Activated CD8-positive, alpha-beta T cell treated with anti-CD3 and anti-CD28 coated beads for 36 hours (primary cell): ENCODE data around the gene PTPN7. TPM values are rescaled to one million over a fixed set of nuclear protein-coding genes. Genes with fewer than 3 reads are reported as not detected.
"Not testable (repeated sequence)": the region's sequence is repeated elsewhere in the genome, so short reads cannot be mapped to it uniquely, and the experiment has no call there.

ENCODE experiments used
- ATAC-seq: fragments of 200-7000 bp; cut with Tn5 transposase; one replicate; pipeline ENCODE4 v1.10.0; 2021; ENCODE audit warnings: mild to moderate bottlenecking, moderate library complexity
- CTCF ChIA-PET: fragments of 350-600 bp; sonication (Branson Sonifier 250); formaldehyde crosslinking; loops from one replicate; lab custom pipeline; 2021; ENCODE audit warnings: antibody characterized with exemption; lab: Charles Lee
- POLR2A ChIA-PET: fragments of 350-600 bp; sonication (Branson Sonifier 250); formaldehyde crosslinking; loops from one replicate; lab custom pipeline; 2021; ENCODE audit warnings: antibody characterized with exemption; lab: Charles Lee
- DNase-seq: peaks from one replicate; pipeline ENCODE4 v3.0.0-alpha.2; 2020
- H3K27ac Mint-ChIP-seq: one replicate; pipeline ENCODE4 v1.8.0; 2021; ENCODE audit warnings: mild to moderate bottlenecking, mixed read lengths
- H3K27me3 Mint-ChIP-seq: one replicate; pipeline ENCODE4 v1.8.0; 2021; ENCODE audit warnings: mixed read lengths
- H3K36me3 Mint-ChIP-seq: one replicate; pipeline ENCODE4 v1.8.0; 2021; ENCODE audit warnings: low read depth, mixed read lengths
- H3K4me1 Mint-ChIP-seq: one replicate; pipeline ENCODE4 v1.8.0; 2021; ENCODE audit warnings: low read depth, mixed read lengths
- H3K4me3 Mint-ChIP-seq: one replicate; pipeline ENCODE4 v1.8.0; 2021; ENCODE audit warnings: mild to moderate bottlenecking, moderate library complexity, mixed read lengths
- H3K9me3 Mint-ChIP-seq: one replicate; pipeline ENCODE4 v1.8.0; 2021; ENCODE audit warnings: mixed read lengths
- intact Hi-C: fragments of 100-400 bp; cut with micrococcal nuclease; formaldehyde crosslinking; loops from one replicate; pipeline ENCODE4 v1.10.0; 2022
- total RNA-seq, 2 experiments: library from RNA; stranded (reverse); gene quantifications; one replicate each; pipeline ENCODE4 v1.2.3, GENCODE V29; 2021
- TF ChIP-seq, protein P1 (sequence below): fragments of 200-600 bp; IDR thresholded peaks from one replicate; pipeline ENCODE4 v1.8.0; 2022; ENCODE audit warnings: antibody characterized with exemption, mild to moderate bottlenecking

Gene PTPN7
- total RNA-seq, 2 experiments from 2014 or later: 195 to 200 TPM

DNA sequence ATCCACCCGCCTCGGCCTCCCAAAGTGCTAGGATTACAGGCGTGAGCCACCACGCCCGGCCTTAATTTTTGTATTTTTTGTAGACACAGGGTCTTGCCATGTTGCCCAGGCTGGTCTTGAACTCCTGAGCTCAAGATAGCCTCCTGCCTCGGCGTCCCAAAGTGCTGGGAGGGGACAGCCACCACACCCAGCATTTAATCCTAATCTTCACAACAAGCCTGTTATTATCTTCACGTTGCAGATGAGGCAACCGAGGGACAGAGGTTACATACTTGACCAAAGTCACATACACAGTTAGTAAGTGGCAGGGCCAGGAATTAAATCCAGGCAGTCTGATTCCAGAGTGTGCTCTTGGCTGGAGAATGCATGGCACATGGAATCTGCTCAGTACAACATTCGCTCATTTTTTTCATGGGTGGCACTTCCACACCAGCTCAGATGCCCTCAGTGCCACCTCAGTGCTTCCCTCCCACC, 42.5 kb downstream of the PTPN7 start:
- DNase-seq: no peak
- no peaks in the 10 kb centered on the region for H3K9me3 Mint-ChIP-seq
- TF ChIP-seq, protein P1, sequence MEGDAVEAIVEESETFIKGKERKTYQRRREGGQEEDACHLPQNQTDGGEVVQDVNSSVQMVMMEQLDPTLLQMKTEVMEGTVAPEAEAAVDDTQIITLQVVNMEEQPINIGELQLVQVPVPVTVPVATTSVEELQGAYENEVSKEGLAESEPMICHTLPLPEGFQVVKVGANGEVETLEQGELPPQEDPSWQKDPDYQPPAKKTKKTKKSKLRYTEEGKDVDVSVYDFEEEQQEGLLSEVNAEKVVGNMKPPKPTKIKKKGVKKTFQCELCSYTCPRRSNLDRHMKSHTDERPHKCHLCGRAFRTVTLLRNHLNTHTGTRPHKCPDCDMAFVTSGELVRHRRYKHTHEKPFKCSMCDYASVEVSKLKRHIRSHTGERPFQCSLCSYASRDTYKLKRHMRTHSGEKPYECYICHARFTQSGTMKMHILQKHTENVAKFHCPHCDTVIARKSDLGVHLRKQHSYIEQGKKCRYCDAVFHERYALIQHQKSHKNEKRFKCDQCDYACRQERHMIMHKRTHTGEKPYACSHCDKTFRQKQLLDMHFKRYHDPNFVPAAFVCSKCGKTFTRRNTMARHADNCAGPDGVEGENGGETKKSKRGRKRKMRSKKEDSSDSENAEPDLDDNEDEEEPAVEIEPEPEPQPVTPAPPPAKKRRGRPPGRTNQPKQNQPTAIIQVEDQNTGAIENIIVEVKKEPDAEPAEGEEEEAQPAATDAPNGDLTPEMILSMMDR: no peak
- CTCF ChIA-PET: interaction anchor here (1.1 to 3.1 kb wide), 4 partner anchors 83 to 222 kb away, joined by 3 to 22 read pairs (median 8); no protein-coding TSS in a partner anchor
- intact Hi-C loops: no loop called here
- H3K4me1 Mint-ChIP-seq: peaks cover 2% of the 10 kb centered on the region
- POLR2A ChIA-PET: no interaction called here
- no peaks in the 10 kb centered on the region for H3K36me3 Mint-ChIP-seq
- H3K27ac Mint-ChIP-seq: no peak overlapping the region
- no peak for ATAC-seq
- H3K27me3 Mint-ChIP-seq: no peaks in the 10 kb centered on the region
- no peak overlapping the region for H3K4me3 Mint-ChIP-seq

DNA sequence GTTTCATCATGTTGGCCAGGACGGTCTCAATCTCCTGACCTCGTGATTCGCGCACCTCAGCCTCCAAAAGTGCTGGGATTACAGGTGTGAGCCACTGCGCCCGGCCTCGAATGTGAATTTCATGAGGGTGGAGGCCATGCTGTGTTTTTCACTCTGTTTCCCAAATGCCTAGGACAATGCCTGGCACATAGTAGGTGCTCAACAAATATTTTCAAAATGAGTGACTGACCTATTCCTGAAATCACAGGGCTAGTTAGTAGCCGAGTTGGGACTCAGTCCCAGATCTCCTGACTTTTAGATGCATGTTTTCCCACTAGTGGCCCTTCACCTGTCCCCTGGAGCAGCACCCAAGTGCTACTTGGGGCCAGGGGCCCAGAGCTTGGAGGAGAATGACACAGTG, 44.1 kb downstream of the PTPN7 start:
- Mint-ChIP-seq H3K27me3 (no peaks in the 10 kb centered on the region), H3K36me3 (no peaks in the 10 kb centered on the region), H3K4me3 (no peak overlapping the region), H3K4me1 (peaks cover 2% of the 10 kb centered on the region), H3K27ac (no peak overlapping the region), H3K9me3 (no peaks in the 10 kb centered on the region)
- intact Hi-C loops: no loop called here
- ChIA-PET POLR2A (no interaction called here), CTCF (interaction anchor here (1.0 kb wide), 1 partner anchor 117 kb away, joined by 3 read pairs; no protein-coding TSS in a partner anchor)
- DNase-seq (no peak), ATAC-seq (no peak)
- TF ChIP-seq, protein P1: no peak

DNA sequence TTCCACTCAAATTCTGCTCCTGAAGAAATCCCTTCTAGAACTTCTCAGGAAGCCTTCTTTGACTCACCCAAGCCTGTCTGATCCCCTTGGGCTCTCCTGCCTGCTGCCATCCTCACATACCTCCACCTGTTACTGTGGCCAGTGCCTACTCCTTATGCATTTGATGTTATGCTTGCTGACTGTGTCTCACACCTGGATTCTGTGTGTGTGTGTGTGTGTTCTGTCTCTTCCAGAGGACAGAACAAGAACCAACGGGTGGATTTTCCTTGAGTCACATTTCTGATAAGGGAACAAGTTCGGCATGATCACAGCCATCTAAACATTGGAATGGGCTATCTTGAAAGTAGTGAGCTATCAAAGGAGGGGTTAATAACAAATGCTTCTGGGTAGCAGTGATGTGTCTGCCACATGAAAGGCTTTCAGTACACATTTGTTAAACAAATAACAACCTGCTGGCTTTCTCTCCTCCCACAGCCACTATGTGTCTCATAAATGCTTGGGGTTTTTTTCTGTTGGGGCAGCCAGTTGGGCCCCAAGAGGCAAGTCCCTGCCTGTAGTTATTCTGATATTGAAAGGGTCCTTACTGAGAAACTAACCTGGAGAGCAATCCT, 46.6 kb downstream of the PTPN7 start:
- TF ChIP-seq, protein P1: no peak
- H3K4me1 Mint-ChIP-seq: peaks cover 2% of the 10 kb centered on the region
- no peaks in the 10 kb centered on the region for H3K27me3 Mint-ChIP-seq
- no peak for DNase-seq
- POLR2A ChIA-PET: no interaction called here
- CTCF ChIA-PET: interaction anchor here (2.5 to 2.8 kb wide), 2 partner anchors 21 to 114 kb away, joined by 10 to 12 read pairs; no protein-coding TSS in a partner anchor
- no peak overlapping the region for H3K4me3 Mint-ChIP-seq
- H3K36me3 Mint-ChIP-seq: no peaks in the 10 kb centered on the region
- H3K9me3 Mint-ChIP-seq: no peaks in the 10 kb centered on the region
- no peak overlapping the region for H3K27ac Mint-ChIP-seq
- ATAC-seq: no peak
- intact Hi-C loops: no loop called here

DNA sequence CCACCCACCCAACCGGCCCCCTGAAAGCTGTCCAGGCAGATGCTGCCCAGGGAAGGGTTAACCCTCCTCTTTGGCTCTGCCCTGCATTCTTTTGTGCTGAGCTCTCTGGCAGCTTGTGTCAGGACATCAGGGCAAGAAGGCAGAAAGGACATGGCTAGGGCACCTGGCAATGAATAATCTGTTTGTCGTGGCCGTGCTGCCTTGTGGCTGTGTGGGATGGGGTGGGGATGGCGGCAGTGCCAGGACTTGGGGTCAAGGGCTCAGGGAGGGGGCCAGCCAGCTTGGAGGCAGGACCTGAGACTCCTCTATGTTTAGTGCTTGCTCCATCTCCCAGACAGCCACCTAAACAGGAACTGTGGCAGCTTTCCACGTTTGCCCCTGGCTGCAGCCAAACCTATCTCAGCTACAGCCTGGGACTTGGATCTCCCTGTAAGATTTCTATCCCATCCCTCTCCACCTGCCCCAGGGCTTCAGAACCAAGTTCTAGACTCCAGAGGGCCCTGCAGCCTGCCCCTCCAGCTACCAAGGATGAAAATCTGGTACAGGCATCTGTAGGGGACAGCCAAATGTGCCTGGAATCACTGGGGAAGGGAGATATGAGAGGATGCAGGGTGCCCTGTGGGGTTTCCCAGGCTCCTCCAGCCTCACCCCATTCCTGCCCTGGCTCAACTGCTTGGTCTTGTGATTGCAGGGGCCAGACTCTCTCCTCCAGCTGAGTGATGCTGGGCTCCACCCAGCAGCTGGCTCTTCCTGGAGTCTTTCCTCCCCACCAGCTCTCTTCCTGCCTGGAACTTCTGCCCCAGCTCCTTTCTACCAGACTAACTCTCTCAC, 47.3 kb downstream of the PTPN7 start:
- no peaks in the 10 kb centered on the region for H3K36me3 Mint-ChIP-seq
- H3K4me3 Mint-ChIP-seq: no peak overlapping the region
- H3K4me1 Mint-ChIP-seq: peaks cover 2% of the 10 kb centered on the region
- H3K27ac Mint-ChIP-seq: no peak overlapping the region
- intact Hi-C loops: no loop called here
- TF ChIP-seq, protein P1: no peak
- no peaks in the 10 kb centered on the region for H3K9me3 Mint-ChIP-seq
- H3K27me3 Mint-ChIP-seq: no peaks in the 10 kb centered on the region
- ChIA-PET CTCF (interaction anchor here (2.5 to 2.8 kb wide), 2 partner anchors 22 to 113 kb away, joined by 10 to 12 read pairs; no protein-coding TSS in a partner anchor), POLR2A (no interaction called here)
- no peak for ATAC-seq
- DNase-seq: no peak

DNA sequence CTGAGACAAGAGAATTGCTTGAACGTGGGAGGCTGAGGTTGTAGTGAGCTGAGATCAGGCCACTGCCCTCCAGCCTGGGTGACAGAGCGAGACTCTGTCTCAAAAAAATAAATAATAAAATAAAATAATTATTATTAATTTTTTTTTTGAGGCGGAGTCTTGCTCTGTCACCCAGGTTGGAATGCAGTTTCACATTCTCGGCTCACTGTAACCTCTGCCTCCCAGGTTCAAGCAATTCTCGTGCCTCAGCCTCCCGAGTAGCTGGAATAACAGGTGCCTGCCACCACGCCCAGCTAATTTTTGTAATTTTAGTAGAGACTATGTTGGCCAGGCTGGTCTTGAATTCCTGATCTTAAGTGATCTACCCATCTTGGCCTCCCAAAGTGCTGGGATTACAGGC, 48.8 kb downstream of the PTPN7 start:
- H3K9me3 Mint-ChIP-seq, ATAC-seq, CTCF ChIA-PET, POLR2A ChIA-PET, H3K36me3 Mint-ChIP-seq, H3K4me1 Mint-ChIP-seq, H3K27ac Mint-ChIP-seq, H3K4me3 Mint-ChIP-seq, DNase-seq, H3K27me3 Mint-ChIP-seq, intact Hi-C loops: not testable (repeated sequence)
